C4-2B (cell line): ENCODE results near the gene HACE1.
"Not testable (repeated sequence)": the region's sequence is repeated elsewhere in the genome, so short reads cannot be mapped to it uniquely, and the experiment has no call there.

Experiments used
- H3K27ac ChIP-seq: fragments of 450-650 bp; 2 replicates; pipeline ENCODE4 v1.5.1; 2017
- ZFX ChIP-seq: fragments of 450-650 bp; IDR thresholded peaks from 2 replicates; pipeline ENCODE4 v1.6.1; 2017
- TF ChIP-seq, protein P1 (sequence below): fragments of 450-650 bp; conservative IDR thresholded peaks from 2 replicates; pipeline ENCODE4 v1.5.1; 2017; ENCODE audit warnings: mild to moderate bottlenecking

The HACE1 gene

DNA sequence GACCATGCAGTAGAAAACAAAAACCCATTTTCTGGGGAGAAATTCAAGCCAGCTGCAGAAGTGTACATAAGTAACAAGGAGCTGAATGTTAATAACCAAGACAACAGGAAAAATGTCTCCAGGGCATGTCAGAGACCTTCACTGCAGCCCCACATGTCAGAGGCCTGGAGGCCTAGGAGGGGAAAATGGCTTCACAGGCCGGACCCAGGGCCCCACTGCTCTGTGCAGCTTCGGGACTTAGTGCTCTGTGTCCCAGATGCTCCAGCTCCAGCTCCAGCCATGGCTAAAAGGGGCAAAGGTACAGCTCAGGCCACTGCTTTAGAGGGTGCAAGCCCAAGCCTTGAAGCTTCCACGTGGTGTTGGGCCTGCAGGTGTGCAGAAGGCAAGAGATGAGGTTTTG, 43.6 kb downstream of the HACE1 start:
- H3K27ac ChIP-seq, result no peak overlapping the region
- TF ChIP-seq, protein P1, sequence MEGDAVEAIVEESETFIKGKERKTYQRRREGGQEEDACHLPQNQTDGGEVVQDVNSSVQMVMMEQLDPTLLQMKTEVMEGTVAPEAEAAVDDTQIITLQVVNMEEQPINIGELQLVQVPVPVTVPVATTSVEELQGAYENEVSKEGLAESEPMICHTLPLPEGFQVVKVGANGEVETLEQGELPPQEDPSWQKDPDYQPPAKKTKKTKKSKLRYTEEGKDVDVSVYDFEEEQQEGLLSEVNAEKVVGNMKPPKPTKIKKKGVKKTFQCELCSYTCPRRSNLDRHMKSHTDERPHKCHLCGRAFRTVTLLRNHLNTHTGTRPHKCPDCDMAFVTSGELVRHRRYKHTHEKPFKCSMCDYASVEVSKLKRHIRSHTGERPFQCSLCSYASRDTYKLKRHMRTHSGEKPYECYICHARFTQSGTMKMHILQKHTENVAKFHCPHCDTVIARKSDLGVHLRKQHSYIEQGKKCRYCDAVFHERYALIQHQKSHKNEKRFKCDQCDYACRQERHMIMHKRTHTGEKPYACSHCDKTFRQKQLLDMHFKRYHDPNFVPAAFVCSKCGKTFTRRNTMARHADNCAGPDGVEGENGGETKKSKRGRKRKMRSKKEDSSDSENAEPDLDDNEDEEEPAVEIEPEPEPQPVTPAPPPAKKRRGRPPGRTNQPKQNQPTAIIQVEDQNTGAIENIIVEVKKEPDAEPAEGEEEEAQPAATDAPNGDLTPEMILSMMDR, result no peak
- TF ChIP-seq ZFX, result no peak

GRCh38 chr6:104814743-104815142, 45.0 kb downstream of the HACE1 start:
- TF ChIP-seq, protein P1, result no peak
- no peak for TF ChIP-seq ZFX
- H3K27ac ChIP-seq, result no peak overlapping the region

GRCh38 chr6:104813552-104813951, 46.2 kb downstream of the HACE1 start:
- no peak for TF ChIP-seq ZFX
- TF ChIP-seq, protein P1, result no peak

DNA sequence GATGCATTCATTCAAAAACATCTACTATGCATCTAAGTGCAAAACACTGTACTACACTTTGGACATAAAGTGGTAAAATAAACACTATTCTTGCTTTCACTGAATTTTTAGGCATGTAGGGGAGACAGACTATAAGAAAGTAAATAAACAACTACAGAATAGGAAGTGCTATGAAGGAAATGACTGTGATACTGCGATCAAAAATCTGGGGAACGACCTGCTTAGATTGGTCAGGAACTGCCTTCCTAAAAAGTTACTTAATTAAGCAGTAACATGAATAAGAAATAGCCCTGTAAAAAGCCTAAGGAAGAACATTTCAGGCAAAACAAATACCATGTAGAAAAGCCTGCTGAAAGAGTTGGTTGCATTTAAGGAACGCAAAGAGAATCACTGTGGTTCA, 50.6 kb downstream of the HACE1 start:
- H3K27ac ChIP-seq, result no peak overlapping the region
- TF ChIP-seq ZFX, result no peak
- TF ChIP-seq, protein P1, result no peak

More at GRCh38 chr6:104813552-104813951, 46.2 kb downstream of the HACE1 start:
- no peak overlapping the region for H3K27ac ChIP-seq

DNA sequence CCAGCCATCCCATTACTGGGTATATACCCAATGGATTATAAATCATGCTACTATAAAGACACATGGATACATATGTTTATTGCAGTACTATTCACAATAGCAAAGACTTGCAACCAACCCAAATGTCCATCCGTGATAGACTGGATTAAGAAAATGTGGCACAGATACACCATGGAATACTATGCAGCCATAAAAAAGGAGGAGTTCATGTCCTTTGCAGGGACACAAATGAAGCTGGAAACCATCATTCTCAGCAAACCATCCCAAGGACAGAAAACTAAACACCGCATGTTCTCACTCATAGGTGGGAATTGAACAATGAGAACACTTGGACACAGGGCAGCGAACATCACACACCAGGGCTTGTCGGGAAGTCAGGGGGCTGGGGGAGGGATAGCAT, 54.4 kb downstream of the HACE1 start:
- H3K27ac ChIP-seq, result not testable (repeated sequence)

DNA sequence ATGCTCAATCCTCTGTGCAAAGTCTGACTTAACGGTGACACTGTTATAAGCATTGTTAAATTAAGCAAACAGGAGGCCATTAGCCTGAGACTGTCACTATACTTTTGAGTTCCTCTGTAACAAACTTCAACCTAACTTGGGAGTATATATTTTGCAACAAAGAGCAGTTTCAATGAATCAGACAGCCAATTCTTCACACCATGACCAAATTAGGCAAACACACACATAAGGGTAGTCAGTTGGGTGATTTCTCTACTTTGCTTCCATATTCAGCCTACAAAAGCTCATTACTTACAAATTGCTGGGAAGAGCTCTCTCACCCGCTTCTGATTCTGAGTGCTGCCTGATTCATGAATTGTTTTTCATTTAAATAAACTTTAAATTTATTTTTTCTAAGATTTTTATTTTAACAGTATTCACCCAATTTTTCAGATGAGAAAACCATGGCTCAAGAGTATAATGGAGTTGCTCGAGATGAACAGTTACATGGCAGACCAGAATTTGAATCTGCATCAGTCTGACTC, 60.5 kb downstream of the HACE1 start:
- H3K27ac ChIP-seq, result no peak overlapping the region
- no peak for TF ChIP-seq ZFX
- TF ChIP-seq, protein P1, result no peak

DNA sequence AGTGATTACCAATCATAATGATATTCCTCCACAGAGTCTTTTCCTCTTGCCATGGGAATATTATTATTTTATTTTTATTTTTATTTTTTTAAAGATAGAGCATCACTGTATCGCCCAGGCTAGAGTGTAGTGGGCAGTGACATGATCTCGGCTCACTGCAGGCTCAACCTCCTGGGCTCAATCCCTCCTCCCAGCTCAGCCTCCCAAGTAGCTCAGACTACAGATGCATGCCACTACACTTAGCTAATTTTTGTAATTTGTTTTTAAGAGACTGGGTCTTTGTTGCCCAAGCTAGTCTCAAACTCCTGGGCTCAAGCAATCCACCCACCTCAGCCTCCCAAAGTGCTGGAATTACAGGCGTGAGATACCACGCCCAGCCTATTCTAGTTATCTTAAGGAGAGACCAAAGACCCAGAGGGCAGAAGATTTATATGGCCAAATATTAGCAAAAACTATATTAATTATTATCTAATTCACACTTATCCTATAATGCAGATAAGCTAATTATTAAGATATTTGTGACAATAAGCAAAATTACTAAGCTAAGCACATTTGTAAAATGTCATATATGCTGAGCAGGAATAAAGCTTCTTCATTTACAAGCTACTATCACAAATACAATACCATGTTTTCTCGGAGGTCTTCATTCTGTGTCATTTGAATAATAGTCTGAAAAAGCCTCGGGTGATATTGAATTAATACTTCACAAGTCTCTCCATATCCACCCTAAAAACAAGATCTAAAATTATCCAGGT, 63.5 kb downstream of the HACE1 start:
- TF ChIP-seq, protein P1, result no peak
- TF ChIP-seq ZFX, result no peak
- H3K27ac ChIP-seq, result no peak overlapping the region

DNA sequence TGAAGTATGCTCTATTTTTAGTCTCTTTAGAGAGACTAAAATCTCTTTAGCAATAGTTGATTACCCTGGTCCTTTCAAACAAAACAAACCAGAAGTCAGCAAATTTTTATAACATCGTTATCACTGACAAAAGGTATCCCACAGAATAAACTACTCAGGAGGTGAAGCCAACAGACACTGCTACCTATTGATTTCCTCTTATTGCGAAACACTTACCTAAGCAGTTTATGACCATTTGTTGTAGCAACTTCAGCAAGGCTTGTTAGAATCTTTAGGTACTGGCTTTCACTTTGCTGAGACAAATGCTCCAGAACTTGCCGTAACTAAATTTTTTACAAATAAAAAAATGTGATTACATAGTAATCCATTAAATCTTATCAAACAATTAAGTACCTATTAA, 64.4 kb downstream of the HACE1 start:
- no peak overlapping the region for H3K27ac ChIP-seq
- TF ChIP-seq ZFX, result no peak
- TF ChIP-seq, protein P1, result no peak
